IMR-90 (cell line): ENCODE data around the gene TRAPPC12. TPM values are rescaled to one million over a fixed set of nuclear protein-coding genes. Genes with fewer than 3 reads are reported as not detected.

ENCODE experiments used
- MAZ ChIP-seq: IDR thresholded peaks from 2 replicates; pipeline ENCODE4 v1.6.1; 2012; ENCODE audit warnings: low read depth, mild to moderate bottlenecking, low read length, improper control_type of control experiment, moderate library complexity, borderline replicate concordance
- MXI1 ChIP-seq: IDR thresholded peaks from 2 replicates; pipeline ENCODE4 v1.6.1; 2012; ENCODE audit warnings: low read depth, mild to moderate bottlenecking, low read length, moderate library complexity, borderline replicate concordance
- USF2 ChIP-seq: fragments of 150-350 bp; IDR thresholded peaks from 2 replicates; pipeline ENCODE4 v1.6.1; 2017; ENCODE audit warnings: mild to moderate bottlenecking, antibody characterized with exemption, low read length, low read depth
- polyA plus RNA-seq, 3 experiments: library from polyadenylated mRNA; depleted of rRNA; stranded (reverse); fragments of >200 nt; gene quantifications; 2 replicates each; pipeline ENCODE4 v1.2.3, GENCODE V29; 2012; ENCODE audit warnings: low replicate concordance in 1 of 3
- total RNA-seq: library from RNA; depleted of rRNA; stranded (reverse); fragments of >200 nt; gene quantifications from 2 replicates; pipeline ENCODE4 v1.2.3, GENCODE V29; 2012

TRAPPC12 gene
- total and polyA plus RNA-seq, 2 of the 4 experiments (the other 2 are of a cell fraction), result 25.8 to 69.9 TPM

- TF ChIP-seq USF2, result no peak; the same call in 1 of the 2 replicates
- no peak for TF ChIP-seq MAZ
- peak; percentile 52; the same call in 1 of the 2 replicates for TF ChIP-seq MXI1
These were observed 140.0 kb downstream of the TRAPPC12 start, which contains the start of gene ADI1 (continued) for GRCh38 chr2:3519255-3520205.
